Measurements from ENCODE around the gene AMIGO3. TPM values are rescaled to one million over a fixed set of nuclear protein-coding genes. Genes with fewer than 3 reads are reported as not detected.

The AMIGO3 gene
- total RNA-seq, 4 donors from 2014 or later, result 0.27 to 0.31 TPM; not detected in 2

- 86 to 94% methylated on average over 2 to 7 of the region's 11 CpGs for WGBS, 2 donors (ENCODE audit: low coverage in 1 of 2)
- Histone ChIP-seq H3K27ac (peak overlapping the region in 1 of 4 donors; percentile 11), H3K36me3 (peaks cover 0 to 76% of the 10 kb centered on the region in 2 donors), H3K4me3 (no peak overlapping the region), H3K4me1 (peaks cover 0 to 37% (median 15%) of the 10 kb centered on the region in 3 donors), H3K9me3 (no peaks in the 10 kb centered on the region), H3K27me3 (no peaks in the 10 kb centered on the region)
- ATAC-seq, result no peak
- no peak for TF ChIP-seq POLR2AphosphoS5 (IDR thresholded peaks at IDR 0.05)
- no peak for TF ChIP-seq EP300 (IDR thresholded peaks at IDR 0.05)
- no peak for TF ChIP-seq POLR2A (IDR thresholded peaks at IDR 0.05)
- no peak for TF ChIP-seq CTCF (IDR thresholded peaks at IDR 0.05)
Observed at GRCh38 chr3:49725906-49726681, 6.6 kb upstream of the AMIGO3 start.

GRCh38 chr3:49724586-49724985 is 5.1 kb upstream of the AMIGO3 start:
- Histone ChIP-seq H3K4me1 (peaks cover 0 to 48% (median 15%) of the 10 kb centered on the region in 3 donors), H3K27me3 (no peaks in the 10 kb centered on the region), H3K27ac (peak overlapping the region; percentile 15 to 99 (median 90)), H3K36me3 (peaks cover 0 to 67% of the 10 kb centered on the region in 2 donors), H3K9me3 (no peaks in the 10 kb centered on the region), H3K4me3 (peak overlapping the region; percentile 22 to 99)
- ATAC-seq, result no peak
- WGBS, 2 donors (ENCODE audit: low coverage in 1 of 2), result 11% methylated on average over 3 of the region's 6 CpGs; no CpG with 5 or more reads in 1 of the 2 donors
- TF ChIP-seq POLR2AphosphoS5 (IDR thresholded peaks at IDR 0.05) (no peak), CTCF (IDR thresholded peaks at IDR 0.05) (no peak), POLR2A (IDR thresholded peaks at IDR 0.05) (no peak), EP300 (IDR thresholded peaks at IDR 0.05) (no peak)

GRCh38 chr3:49723628-49724551 is 4.4 kb upstream of the AMIGO3 start, which contains the start of gene GMPPB:
Gene GMPPB (minus strand): TSS chr3:49723951. CDS start chr3:49723726, 225 bp downstream.
- H3K27me3 ChIP-seq, result no peaks in the 10 kb centered on the region
- H3K36me3 ChIP-seq, result peaks cover 0 to 61% of the 10 kb centered on the region in 2 donors
- peak within 1 kb of the TSS; percentile 76 to 99 for H3K4me3 ChIP-seq
- peak within 1 kb of the TSS; percentile 80 to 99 (median 90) for H3K27ac ChIP-seq
- TF ChIP-seq POLR2AphosphoS5 (IDR thresholded peaks at IDR 0.05) (peak; percentile 91), CTCF (IDR thresholded peaks at IDR 0.05) (no peak), POLR2A (IDR thresholded peaks at IDR 0.05) (peak; percentile 76 to 89), EP300 (IDR thresholded peaks at IDR 0.05) (no peak)
- peak; percentile 94 for ATAC-seq
- H3K9me3 ChIP-seq, result no peaks in the 10 kb centered on the region
- 0% methylated on average over 1 of the region's 102 CpGs; no CpG with 5 or more reads in 1 of the 2 donors for WGBS, 2 donors (ENCODE audit: low coverage in 1 of 2)
- peaks cover 0 to 55% (median 18%) of the 10 kb centered on the region in 3 donors for H3K4me1 ChIP-seq

GRCh38 chr3:49723296-49723627 is 3.8 kb upstream of the AMIGO3 start:
- no peaks in the 10 kb centered on the region for H3K27me3 ChIP-seq
- ATAC-seq, result no peak
- peak overlapping the region; percentile 76 to 99 for H3K4me3 ChIP-seq
- H3K36me3 ChIP-seq, result peaks cover 0 to 55% of the 10 kb centered on the region in 2 donors
- WGBS, 2 donors (ENCODE audit: low coverage in 1 of 2), result 0% methylated on average over 2 of the region's 20 CpGs; no CpG with 5 or more reads in 1 of the 2 donors
- peak overlapping the region; percentile 80 to 99 (median 90) for H3K27ac ChIP-seq
- H3K9me3 ChIP-seq, result no peaks in the 10 kb centered on the region
- H3K4me1 ChIP-seq, result peaks cover 0 to 61% (median 23%) of the 10 kb centered on the region in 3 donors
- TF ChIP-seq CTCF (IDR thresholded peaks at IDR 0.05), result no peak
- no peak for TF ChIP-seq POLR2AphosphoS5 (IDR thresholded peaks at IDR 0.05)
- TF ChIP-seq EP300 (IDR thresholded peaks at IDR 0.05), result no peak
- no peak for TF ChIP-seq POLR2A (IDR thresholded peaks at IDR 0.05)

Data from gastroesophageal sphincter (tissue), 4 donors.